Esophagus squamous epithelium (tissue), 5 donors: ENCODE data around the gene UVRAG. TPM values are rescaled to one million over a fixed set of nuclear protein-coding genes. Genes with fewer than 3 reads are reported as not detected.

Source experiments
- DNase-seq: peaks from one replicate; lab custom pipeline; 2025; lab: John Stamatoyannopoulos, UW
- H3K27ac ChIP-seq, 4 donors: fragments of 200-600 bp; sonication (generic); one replicate each; pipeline ENCODE4 v1.5.1; 2016 to 2019; ENCODE audit warnings: mild to moderate bottlenecking in 1 of 4
- H3K27me3 ChIP-seq, 4 donors: fragments of 200-600 bp; sonication (generic); 1 replicate in 3 of 4; 2 replicates in 1 of 4; pipeline versions ENCODE4 v1.5.1 to v1.6.0; 2017 to 2021; ENCODE audit warnings: antibody characterized with exemption in 1 of 4
- H3K36me3 ChIP-seq, 3 donors: fragments of 200-600 bp; sonication (generic); one replicate each; pipeline ENCODE4 v1.5.1; 2016 to 2019
- H3K4me1 ChIP-seq, 3 donors: fragments of 200-600 bp; sonication (generic); one replicate each; pipeline ENCODE4 v1.5.1; 2017 to 2019
- H3K4me3 ChIP-seq, 4 donors: fragments of 200-600 bp; sonication (generic); 1 replicate in 3 of 4; 2 replicates in 1 of 4; pipeline ENCODE4 v1.5.1; 2016 to 2019; ENCODE audit warnings: mild to moderate bottlenecking in 2 of 4, moderate library complexity in 1 of 4
- H3K9me3 ChIP-seq, 3 donors: fragments of 200-600 bp; sonication (generic); one replicate each; pipeline ENCODE4 v1.5.1; 2016 to 2019
- POLR2A ChIP-seq, 4 donors: fragments of 450-650 bp; IDR thresholded peaks; one replicate each; pipeline ENCODE4 v1.6.1; 2017; ENCODE audit warnings: antibody characterized with exemption in 4 of 4, mild to moderate bottlenecking in 4 of 4, moderate library complexity in 3 of 4
- WGBS, 2 donors: methylation state at CpG; one replicate each; pipeline ENCODE4 v1.1.5; 2018; 5-methylcytosine and 5-hydroxymethylcytosine counted together
- intact Hi-C: fragments of 100-400 bp; cut with DNase I; formaldehyde crosslinking; loops from one replicate; pipeline ENCODE4 v1.15.0; 2022
- small RNA-seq, 4 donors: library from RNA; depleted of rRNA; stranded (forward); fragments of <200 nt; gene quantifications; one replicate each; pipeline ENCODE3, GENCODE V24; 2016
- total RNA-seq, 4 donors: library from RNA; depleted of rRNA; stranded (reverse); fragments of >200 nt; gene quantifications; one replicate each; pipeline ENCODE4 v1.1.0, GENCODE V29; 2016
- TF ChIP-seq, protein P1 (sequence below), 6 experiments: fragments of 450-650 bp in 4 of 6; fragments of 200-600 bp in 2 of 6; sonication (generic) in 2 of 6; IDR thresholded peaks; one replicate each; pipeline ENCODE4 v1.5.1; 2016 to 2019; ENCODE audit warnings: antibody characterized with exemption in 6 of 6, mild to moderate bottlenecking in 4 of 6, moderate library complexity in 4 of 6
- donor health status: DM: yes; HTN: yes; CAD: no.

Gene UVRAG
- total RNA-seq, 4 donors from 2014 or later: 3.5 to 15.4 (median 8.5) TPM

DNA sequence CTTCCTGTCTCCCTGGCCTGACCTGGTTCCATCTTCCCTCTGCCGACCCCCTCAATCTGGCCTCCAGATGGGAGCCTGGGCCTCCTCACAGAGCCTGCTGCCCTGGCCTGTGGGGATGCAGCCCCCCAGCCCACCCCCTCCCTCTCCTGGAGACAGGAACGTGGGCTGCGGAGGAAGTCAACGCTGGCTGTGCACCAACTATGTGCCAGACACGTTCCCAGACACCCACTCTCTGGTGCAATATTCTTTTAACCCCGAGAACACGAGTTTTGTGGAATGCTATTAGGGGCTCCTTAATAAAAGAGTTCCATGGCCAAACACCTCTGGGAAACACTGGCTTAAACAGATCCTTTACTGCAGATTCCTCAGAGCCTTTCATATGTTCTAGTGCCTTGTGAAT, 375.4 kb downstream of the UVRAG start:
- H3K4me3 ChIP-seq: no peak overlapping the region
- peaks cover 0 to 28% (median 9%) of the 10 kb centered on the region in 3 donors for H3K4me1 ChIP-seq
- no peaks in the 10 kb centered on the region for H3K9me3 ChIP-seq
- no peak for DNase-seq
- intact Hi-C loops: no loop called here
- WGBS, 2 donors: 0 to 27% methylated on average over 1 to 7 of the region's 7 CpGs
- H3K36me3 ChIP-seq: no peaks in the 10 kb centered on the region
- no peak overlapping the region for H3K27ac ChIP-seq
- no peaks in the 10 kb centered on the region for H3K27me3 ChIP-seq
- TF ChIP-seq, protein P1, sequence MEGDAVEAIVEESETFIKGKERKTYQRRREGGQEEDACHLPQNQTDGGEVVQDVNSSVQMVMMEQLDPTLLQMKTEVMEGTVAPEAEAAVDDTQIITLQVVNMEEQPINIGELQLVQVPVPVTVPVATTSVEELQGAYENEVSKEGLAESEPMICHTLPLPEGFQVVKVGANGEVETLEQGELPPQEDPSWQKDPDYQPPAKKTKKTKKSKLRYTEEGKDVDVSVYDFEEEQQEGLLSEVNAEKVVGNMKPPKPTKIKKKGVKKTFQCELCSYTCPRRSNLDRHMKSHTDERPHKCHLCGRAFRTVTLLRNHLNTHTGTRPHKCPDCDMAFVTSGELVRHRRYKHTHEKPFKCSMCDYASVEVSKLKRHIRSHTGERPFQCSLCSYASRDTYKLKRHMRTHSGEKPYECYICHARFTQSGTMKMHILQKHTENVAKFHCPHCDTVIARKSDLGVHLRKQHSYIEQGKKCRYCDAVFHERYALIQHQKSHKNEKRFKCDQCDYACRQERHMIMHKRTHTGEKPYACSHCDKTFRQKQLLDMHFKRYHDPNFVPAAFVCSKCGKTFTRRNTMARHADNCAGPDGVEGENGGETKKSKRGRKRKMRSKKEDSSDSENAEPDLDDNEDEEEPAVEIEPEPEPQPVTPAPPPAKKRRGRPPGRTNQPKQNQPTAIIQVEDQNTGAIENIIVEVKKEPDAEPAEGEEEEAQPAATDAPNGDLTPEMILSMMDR (IDR thresholded peaks at IDR 0.05): no peak
- TF ChIP-seq POLR2A (IDR thresholded peaks at IDR 0.05): no peak

Small RNA genes within 50 kb of the gene (small RNA-seq; reads per million reads assigned to genes)
- 0 reads per million in 4 donors for gene RF00019
- 0 reads per million in 4 donors for gene RNA5SP344

Other genes starting within 250 kb of the UVRAG start
- 1 to 10 TPM in 1 of 4 donors, under 1 TPM in 3; 0.18 to 3.6 (median 0.34) TPM for gene MAP6, start 146.2 kb upstream of the UVRAG start, total RNA-seq
- not detected for gene MOGAT2, start 97.4 kb upstream of the UVRAG start, total RNA-seq
- gene DGAT2, start 46.4 kb upstream of the UVRAG start, total RNA-seq: 10 to 100 TPM in 3 of 4 donors, 1 to 10 TPM in 1; 6.1 to 29.3 (median 19.2) TPM